ENCODE results near the gene GLS. TPM values are rescaled to one million over a fixed set of nuclear protein-coding genes. Genes with fewer than 3 reads are reported as not detected.

GLS gene
- total RNA-seq, 4 donors from 2014 or later = 12.4 to 32.6 (median 21.8) TPM

Other genes with a start within 250 kb of the GLS start
- gene NAB1, start 231.7 kb upstream of the GLS start, total RNA-seq = 10 to 100 TPM in 2 of 4 donors, 1 to 10 TPM in 2; 4.9 to 11.0 (median 9.2) TPM
- gene STAT1, start 133.3 kb downstream of the GLS start, total RNA-seq = 10 to 100 TPM; 23.0 to 36.9 (median 28.6) TPM

Data from gastrocnemius medialis (tissue), 4 donors.